Measurements from ENCODE around the gene LMBR1.
"Not testable (repeated sequence)": the region's sequence is repeated elsewhere in the genome, so short reads cannot be mapped to it uniquely, and the experiment has no call there.

The LMBR1 gene

DNA sequence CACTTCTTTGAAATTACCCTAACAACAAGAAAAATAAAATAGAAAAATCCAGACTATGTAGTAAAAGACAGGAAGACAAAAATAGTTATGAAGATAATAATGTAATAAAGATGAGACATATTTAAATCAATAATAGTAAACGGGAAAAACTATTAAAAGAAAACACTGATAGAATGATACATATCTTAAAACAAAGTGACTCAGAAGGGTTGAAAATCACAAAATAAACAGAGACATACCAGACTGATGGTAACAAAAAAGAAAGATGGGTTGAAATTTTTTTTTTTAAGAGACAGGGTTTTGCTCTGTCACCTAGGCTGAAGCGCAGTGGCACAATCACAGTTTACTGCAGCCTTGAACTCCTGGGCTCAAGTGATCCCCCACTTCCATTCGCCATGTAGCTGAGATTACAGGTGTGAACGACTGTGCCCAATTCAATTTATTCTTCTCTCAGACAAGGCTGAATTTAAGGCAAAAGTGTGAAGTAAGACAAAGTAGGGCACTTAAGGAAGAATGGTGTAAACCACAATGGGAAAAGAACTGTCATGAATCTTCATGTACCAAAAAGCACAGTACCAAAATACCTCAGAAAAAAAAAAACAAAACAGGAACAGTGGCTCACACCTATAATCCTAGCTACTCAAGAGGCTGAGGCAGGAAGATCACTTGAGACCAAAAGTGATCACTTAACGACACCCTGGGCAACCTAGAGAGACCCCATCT is 47.4 kb downstream of the LMBR1 start:
- no peak for DNase-seq

DNA sequence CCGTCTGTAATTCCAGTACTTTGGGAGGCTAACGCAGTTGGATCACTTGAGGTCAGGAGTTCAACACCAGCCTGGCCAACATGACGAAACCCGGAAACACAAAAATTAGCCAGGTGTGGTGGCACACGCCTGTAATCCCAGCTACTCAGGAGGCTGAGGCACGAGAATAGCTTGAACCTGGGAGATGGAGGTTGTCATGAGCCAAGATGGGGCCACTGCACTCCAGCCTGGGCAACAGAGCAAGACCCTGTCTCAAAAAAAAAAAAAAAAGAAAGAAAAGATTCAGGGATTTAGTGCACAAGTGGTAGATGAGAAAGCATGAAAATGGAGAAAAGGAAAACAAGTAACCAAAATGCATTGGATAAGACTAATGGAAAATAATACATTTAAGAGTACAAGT is 49.4 kb downstream of the LMBR1 start:
- not testable (repeated sequence) for DNase-seq

DNA sequence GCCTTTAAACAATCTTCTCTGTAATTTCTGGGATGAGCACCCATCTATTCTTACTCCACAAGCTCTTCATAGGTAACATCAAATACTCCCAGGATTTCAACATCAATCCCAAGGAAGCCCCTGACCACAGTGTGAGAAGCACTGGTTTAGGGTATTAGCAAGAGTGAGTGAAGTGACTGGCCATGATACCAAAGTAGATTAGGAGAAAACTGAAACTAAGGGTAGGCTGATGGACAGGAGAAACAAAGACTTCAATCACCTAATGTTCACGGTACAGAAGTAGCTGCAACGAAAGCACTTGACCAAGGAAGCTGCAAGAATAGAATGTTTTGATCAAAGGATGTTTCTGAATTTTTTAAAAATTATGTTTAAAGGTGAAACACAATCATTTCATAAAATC is 49.8 kb downstream of the LMBR1 start:
- no peak for DNase-seq

DNA sequence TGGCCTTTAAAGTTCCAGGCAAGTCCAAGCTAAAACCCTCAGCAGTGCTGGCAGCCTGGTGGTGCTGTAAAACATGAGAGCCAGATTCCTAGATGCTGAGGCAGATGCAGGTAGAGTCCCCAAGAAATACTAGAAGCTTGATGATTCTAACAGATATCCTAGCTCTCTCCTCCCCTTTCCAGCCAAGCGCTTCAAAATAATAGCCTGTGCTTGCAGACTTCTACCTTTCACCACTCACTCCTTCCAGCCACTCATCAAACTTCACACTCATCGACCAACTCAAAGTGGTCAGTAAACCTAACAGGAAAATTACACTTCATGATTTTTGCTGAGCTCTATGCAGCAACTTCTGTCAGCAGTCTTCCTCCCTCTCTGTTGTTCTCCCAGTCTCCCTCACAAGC is 50.2 kb downstream of the LMBR1 start:
- no peak for DNase-seq

DNA sequence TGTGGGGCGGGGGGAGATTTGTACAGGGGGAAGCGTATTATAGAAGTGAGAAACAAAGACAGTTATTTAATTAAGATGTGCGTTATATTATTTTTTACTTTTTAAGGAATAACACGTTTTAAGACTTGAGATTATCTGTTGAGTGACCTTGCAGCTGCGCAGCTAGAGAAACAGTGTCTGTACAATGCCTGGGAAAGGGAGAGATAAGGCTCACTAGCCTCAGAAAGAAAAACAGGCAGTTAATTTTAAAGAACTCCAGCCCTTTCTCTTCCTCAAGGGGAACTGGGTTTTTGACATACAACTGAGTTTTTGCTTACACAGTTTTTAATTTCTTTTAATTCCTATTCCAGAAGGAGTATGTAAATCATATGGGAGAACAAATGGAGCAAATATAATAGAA is 50.7 kb downstream of the LMBR1 start:
- DNase-seq = no peak

DNA sequence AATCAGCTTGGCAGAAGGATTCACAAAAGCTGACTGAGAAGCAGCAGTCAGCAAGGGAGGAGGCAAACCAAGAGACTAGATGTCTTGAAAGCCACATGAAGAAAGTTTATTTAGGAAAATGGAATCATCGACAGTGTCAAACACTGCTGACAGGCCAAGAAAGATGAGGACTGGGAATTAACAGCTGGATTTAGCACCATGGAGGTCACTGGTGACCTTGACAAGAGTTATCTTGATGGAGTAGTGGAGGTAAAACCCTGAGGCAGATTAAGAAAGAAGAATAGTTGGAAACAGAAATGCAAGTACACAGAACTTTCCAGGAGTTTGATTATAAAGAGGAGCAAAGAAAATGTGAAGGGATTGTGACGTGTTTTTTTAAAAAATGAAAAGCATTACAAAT is 51.5 kb downstream of the LMBR1 start:
- no peak for DNase-seq

DNA sequence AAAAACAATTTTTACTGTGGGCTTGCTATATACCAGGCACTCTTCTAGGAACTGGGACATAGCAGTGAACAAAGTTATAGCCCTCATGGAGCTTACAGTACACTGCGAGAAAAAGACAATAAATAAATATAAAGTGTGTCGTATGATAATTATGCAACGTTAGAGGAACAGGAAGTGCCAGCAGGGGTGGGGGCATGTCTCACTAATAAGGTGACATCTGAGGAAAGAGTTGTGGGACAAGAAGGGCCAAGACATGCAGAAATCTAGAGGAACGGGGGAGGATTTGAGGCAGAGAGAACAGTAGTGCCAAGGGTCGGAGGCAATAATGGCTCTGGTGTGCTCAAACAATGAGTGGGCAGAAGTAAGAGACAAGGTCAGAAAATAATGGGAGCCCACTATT is 52.8 kb downstream of the LMBR1 start:
- no peak for DNase-seq

DNA sequence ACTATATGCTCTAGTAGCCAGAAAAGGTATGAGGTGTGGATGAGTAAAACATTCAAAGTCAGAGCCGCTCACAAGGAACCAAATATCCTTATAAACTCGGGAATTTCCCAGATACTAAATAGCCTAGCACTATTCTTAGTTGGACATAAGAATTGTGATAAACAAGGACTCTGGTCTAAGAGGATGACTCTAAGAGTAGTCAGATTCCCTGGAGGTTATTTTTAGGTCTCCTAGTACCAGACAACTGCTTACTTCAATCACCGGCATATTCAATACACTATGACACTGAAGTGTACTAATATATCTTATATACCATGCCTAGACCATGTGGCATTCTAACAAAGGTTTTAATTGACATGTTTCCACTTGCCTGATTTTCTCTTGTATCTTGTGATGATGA is 56.5 kb downstream of the LMBR1 start:
- no peak for DNase-seq

DNA sequence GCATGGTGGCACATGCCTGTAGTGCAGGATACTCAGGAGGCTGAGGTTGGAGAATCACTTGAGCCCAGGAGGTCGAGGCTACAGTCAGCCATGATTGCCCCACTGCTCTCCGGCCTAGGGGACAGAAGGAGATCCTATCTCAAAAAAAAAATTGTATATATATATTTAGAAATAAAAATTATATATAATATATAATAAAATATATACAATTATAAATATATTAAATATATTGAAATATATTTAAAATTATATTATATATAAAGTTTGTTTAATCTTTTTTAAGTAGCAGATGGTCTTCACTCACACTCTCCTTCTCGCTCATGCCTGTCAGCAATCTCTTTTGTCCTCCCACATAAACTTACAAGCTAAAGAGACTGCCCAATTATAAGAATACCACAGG is 58.5 kb downstream of the LMBR1 start:
- DNase-seq = no peak

DNA sequence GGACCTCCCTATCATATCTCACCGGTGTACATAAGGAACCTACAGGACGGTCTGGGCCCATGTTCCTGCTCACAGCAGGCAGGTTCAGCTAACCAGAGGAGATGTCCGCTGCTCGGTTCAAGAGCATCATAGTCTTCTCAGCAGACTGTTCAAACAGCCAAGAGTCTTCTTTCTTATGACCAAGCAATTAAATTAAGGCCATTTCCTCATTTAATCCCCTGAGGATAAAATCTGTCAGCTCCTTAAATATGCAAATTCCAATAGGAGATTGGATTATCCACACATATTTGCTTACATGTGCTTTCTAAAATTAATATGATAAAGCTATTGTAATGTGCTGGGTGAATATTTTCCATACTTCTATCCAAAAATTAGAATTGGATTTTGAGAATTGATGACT is 59.7 kb downstream of the LMBR1 start:
- DNase-seq = no peak

DNA sequence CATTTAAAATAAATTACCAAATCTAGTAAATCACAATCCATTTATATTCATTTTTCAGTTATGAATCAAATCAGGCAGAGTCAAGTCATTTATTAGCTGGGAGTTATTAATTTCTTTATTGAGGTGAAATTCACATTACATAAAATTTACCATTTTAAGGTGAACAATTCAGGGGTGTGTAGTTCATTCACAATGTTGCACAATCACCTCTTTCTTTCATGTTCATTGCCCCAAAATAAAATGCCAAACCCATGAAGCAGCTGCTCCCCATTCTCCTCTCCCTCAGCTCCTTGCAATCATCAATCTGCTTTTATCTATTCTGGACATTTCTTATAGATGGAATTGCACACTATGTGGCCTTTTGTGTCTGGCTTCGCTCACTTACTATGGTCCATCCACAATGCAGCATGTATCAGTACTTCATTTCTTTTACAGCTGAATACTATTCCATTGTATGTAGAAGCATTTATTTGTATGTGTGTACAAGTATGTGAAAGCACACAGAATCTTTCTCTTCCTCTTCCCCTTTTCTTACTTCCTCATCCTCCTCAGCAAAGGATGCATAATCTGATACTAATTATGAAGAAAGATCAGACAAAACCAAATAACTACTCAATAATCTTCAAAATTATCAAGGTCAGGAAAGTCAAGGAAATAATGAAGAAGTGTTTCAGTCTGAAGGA is 60.6 kb downstream of the LMBR1 start:
- DNase-seq = no peak

DNA sequence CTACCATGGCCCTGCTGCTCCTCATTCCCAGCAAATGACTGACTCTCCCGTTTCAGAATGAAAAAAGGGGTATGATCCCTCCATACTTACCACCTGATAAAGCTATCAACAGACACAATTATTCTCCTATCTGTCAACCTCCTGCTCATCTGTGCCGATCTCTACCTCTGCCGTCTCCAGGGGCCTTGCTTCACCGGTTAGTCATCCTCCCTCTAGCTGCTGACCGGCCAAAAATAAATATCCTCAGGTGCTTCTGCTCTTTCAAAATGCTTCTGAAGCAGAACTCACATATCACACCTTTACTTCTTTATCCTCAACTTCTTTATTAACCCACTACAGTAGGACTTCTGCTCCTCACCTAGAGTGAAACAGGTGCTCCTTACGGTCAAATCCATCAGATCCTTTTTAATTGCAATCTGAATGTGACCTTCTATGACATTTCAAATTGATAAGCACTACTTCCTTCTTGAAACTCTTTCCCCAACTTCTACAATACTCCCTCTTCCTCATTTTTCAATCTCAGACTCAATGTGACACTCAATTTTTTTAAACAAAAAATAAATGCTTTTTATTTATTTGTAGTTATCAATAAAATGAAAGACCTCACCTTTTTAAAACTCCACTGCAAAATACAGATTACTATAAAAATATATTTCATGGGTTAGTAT is 63.2 kb downstream of the LMBR1 start:
- DNase-seq = no peak

DNA sequence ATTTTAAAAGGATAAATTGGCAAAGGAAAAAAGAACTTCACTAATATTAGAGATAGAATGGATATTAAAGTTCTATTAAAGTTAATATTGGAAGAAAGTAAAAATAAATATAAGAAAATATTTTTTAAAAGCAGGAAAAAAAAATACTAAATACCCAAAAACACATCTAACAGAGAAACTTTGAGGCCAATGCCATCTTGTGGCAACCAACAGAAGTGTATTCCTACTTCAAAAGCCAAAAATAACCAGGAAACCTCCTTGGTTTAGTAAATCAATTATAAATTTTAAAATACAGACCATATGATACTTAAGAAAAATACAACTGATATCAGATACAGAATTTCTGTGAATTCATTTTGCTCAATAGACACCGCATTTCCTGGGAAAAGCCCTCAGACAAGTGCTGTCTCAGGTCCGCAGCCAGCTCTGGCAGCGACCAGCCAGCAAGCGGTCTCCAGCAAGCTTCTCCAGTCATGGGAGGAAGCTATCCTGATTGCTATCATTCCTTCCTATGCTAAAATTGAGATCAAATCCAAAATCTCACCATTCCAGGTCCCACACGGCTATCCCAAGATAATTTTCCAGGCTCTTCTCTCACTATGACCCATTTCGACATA is 65.3 kb downstream of the LMBR1 start:
- DNase-seq = no peak

DNA sequence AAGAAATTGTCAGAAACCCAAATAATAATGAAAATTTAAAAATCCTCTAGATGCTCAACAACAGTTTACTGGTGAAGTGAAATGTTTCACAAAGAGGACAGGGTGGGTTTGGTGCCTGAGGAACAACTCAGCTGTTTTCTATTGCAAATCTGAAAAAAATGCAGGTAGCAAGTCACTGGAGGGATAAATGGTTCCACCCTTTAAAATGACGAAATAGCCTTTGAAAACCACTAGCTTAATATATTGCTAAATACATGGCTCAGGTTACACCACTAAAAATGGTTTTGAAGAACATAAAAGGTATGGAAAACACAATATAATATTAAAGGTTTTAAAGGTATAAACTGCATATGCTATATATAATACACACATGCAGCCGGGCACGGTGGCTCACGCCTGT is 69.5 kb downstream of the LMBR1 start:
- DNase-seq = no peak

DNA sequence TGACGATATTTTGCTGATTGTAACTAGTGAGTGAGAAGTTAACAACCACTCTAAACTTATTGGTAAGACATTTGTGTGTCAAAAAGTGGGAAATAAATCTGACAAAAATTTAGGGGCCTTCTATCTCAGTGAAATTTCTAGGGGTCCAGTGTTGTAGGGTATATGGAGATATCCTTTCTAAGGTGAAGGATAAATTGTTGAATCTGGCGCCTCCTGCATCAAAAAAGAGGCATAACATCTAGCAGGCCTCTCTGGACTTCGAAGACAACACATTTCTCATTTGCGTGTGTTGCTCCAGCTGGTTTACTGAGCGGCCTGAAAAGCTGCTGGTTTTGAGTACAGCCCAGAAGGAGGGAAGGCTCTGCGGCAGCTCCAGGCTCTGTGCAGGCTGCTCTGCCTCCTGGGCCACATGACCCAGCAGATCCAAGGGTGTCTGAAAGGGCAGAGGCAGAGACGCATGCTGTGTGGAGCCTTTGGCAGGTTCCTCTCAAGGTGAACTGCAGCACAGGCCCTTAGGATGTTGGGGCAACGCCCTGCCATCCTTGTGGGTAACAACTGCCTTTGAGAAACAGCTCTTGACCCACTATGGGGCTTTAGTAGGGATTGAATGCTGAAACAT is 72.4 kb downstream of the LMBR1 start:
- no peak for DNase-seq

DNA sequence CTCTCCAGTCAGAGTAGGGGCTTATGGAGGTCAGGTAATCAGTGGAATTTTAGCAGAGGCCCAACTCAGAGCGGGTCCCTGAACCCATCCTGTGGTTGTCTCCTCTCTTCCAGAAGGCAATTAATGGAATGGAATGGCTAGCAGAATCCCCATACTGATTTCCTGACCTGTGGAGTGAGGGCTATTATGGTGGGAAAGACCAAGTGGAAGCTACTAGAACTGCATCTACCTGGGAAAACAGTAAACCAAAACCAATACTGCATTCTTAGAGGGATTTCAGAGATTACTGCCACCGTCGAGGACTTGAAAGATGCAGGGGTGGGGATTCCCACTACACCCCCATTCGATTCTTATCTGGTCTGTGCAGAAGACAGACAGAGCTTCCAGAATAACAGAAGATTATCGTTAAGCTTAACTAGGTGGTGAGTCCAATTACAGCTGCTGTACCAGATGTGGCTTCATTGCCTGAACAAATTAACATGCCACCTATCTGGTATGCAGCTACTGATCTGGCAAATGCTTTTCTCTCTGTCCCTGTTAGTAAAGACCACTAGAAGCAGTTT is 73.2 kb downstream of the LMBR1 start:
- DNase-seq = no peak

DNA sequence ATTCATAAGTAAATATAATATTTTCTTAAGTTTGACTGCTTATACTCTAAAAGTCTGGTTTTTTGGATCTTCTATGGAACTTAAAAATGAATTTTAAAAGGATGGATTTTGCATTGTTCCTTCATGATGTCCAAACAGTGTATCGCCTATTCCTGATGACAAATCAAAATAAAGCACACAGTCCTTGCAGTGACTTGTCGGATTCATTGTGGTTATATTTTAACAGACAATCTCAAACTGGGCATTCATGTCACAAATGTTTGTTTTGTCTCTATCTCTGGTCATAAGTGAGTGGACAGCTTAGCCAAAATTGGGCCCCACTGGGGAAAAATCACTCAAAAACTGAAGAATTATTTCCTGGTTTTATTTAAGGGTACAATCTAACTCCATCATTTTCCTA is 74.8 kb downstream of the LMBR1 start:
- no peak for DNase-seq

DNA sequence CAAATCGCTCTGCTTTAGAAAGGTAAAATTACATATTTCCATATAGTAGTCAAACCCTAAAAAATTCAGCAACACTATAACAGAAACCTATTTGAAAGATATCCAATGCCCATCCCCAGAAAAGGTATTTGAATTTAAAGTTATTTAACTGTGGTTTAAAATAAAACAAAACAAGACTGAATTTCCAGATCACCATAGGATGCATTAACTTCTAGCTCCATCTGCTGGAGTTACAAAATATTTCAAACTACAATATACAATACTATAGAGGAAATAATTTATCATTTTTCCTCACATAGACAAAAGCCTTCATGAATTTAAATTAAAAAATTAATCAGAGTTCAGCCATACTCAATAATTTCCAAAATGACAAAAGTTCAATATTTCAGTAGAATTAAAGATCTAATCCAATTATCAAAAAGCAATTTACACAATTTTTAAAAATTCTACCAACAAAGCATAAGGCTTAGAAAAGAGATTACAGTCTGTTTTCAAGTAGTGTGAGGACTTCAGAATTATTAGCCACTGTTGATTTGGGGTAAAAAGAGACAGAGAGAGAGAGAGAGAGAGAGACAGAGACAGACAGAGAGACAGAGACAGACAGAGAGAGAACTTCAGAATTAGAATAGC is 75.9 kb downstream of the LMBR1 start:
- DNase-seq = peak; percentile 8

DNA sequence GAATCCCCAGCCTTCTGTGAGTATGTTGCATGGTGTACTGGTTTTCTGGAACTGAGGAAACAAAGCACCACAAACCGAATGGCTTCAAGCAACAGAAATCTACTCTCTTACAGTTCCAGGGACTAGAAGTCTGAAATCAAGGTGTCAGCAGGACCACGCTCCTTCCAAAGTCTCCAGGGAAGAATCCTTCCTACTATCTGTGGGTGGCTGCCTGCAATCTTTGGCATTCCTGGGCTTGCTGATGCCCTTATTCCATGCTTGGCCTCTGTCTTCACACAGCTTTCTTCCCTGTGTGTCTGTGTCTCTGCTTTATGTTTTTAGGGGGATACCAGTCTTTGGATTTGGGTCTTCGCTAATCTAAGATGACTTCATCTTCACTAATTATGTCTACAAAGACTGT is 81.3 kb downstream of the LMBR1 start:
- no peak for DNase-seq

DNA sequence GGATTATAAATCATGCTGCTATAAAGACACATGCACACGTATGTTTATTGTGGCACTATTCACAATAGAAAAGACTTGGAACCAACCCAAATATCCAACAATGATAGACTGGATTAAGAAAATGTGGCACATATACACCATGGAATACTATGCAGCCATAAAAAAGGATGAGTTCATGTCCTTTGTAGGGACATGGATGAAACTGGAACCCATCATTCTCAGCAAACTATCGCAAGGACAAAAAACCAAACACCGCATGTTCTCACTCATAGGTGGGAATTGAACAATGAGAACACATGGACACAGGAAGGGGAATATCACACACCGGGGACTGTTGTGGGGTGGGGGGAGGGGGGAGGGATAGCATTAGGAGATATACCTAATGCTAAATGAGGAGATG is 89.3 kb downstream of the LMBR1 start:
- not testable (repeated sequence) for DNase-seq

DNA sequence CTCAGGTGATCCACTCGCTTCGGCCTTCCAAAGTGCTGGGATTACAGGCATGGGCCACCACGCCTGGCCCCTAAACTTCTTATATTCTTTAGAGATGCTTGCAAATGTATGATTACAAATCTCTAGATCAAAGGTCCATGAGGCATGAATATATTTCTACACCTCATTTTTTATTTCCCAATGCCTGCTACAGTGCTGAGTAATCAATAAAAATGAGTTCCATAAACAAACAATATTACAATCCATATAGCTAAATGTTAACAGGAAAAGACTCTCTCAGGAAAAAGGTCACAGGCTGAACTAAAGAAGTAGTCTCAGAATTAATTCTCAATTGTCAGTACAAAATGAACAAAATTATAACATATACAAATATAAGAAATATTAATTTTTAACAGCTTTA is 90.8 kb downstream of the LMBR1 start:
- DNase-seq = no peak

DNA sequence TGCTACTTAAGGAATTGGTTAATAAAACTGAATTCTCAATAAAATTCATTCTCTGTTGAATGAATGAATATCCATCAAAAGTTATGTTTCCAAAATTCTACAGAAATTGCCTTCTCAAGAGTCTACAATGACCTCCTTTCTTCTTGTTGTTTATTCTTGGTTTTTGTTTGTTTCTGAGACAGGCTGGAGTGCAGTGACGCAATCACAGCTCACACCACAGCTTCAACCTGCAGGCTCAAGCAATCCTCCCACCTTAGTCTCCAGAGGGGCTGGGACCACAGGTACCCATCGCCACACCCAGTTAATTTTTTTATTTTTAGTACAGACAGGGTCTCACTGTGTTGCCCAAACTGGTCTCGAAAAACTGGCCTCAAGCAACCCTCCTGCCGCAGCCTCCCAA is 97.6 kb downstream of the LMBR1 start:
- no peak for DNase-seq

DNA sequence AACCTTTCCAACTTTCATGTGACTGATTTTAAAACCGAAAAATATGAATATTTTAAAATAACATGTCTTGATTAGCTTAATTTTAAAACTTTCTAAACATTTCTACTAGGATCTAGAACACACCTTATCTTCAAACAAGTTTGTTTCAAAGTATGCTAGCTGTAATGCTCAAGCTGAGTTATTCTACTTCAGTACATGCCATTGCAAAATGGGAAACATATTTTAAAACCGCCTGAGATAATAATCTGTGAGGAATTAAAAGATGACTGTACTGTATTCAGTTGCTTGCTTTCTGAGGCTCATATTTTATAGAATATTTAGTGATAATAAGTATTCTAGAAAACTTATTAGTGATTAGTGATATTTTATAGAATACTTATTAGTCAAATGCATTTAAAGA is 99.6 kb downstream of the LMBR1 start:
- DNase-seq = no peak

All from NCI-H446 treated with DMSO at 0.1 percent for 48 hours (cell line).